Astrocyte (in vitro differentiated cells and primary cell): ENCODE results near the gene PIAS3. TPM values are rescaled to one million over a fixed set of nuclear protein-coding genes. Genes with fewer than 3 reads are reported as not detected.

Experiments used
- DNase-seq: peaks from one replicate; pipeline ENCODE4 v3.0.0-alpha.2; 2010; ENCODE audit warnings: low read depth
- FAIRE-seq: peaks from 2 replicates; lab custom pipeline; 2011; peaks lifted over from hg19 to GRCh38; lab: Jason Lieb, UNC
- H2AFZ ChIP-seq: 2 replicates; pipeline ENCODE4 v1.6.0; 2012; ENCODE audit warnings: low read depth, low read length, inconsistent platforms
- H3K27ac ChIP-seq: 2 replicates; pipeline ENCODE4 v1.5.1; 2011; ENCODE audit warnings: low read depth, low read length, inconsistent platforms
- H3K27me3 ChIP-seq: 2 replicates; pipeline ENCODE4 v1.6.0; 2011; ENCODE audit warnings: low read length, inconsistent platforms; ENCODE audit not compliant: insufficient read depth
- H3K36me3 ChIP-seq: 2 replicates; pipeline ENCODE4 v1.5.1; 2011; ENCODE audit warnings: low read length, inconsistent platforms; ENCODE audit not compliant: insufficient read depth
- H3K4me1 ChIP-seq: 2 replicates; pipeline ENCODE4 v1.5.1; 2011; ENCODE audit warnings: low read length, inconsistent platforms; ENCODE audit not compliant: insufficient read depth
- H3K4me2 ChIP-seq: 2 replicates; pipeline ENCODE4 v1.6.0; 2012; ENCODE audit warnings: low read length, inconsistent platforms
- H3K4me3 ChIP-seq: 2 replicates; pipeline ENCODE4 v1.5.1; 2011; ENCODE audit warnings: low read depth, mild to moderate bottlenecking, low read length, inconsistent platforms; ENCODE audit not compliant: insufficient read depth
- H3K79me2 ChIP-seq: 2 replicates; pipeline ENCODE4 v1.6.0; 2012; ENCODE audit warnings: mild to moderate bottlenecking, low read length, inconsistent platforms; ENCODE audit not compliant: insufficient read depth
- H3K9ac ChIP-seq: 2 replicates; pipeline ENCODE4 v1.6.0; 2012; ENCODE audit warnings: mild to moderate bottlenecking, low read length, inconsistent platforms
- H3K9me3 ChIP-seq: 2 replicates; pipeline ENCODE4 v1.5.1; 2012; ENCODE audit warnings: low read depth, mild to moderate bottlenecking, low read length, inconsistent platforms; ENCODE audit not compliant: insufficient read depth
- H4K20me1 ChIP-seq: 2 replicates; pipeline ENCODE4 v1.6.0; 2012; ENCODE audit warnings: low read length, inconsistent platforms; ENCODE audit not compliant: insufficient read depth
- H3K27ac Mint-ChIP-seq: one replicate; pipeline ENCODE4 v1.8.0; 2021; ENCODE audit warnings: mild to moderate bottlenecking, mixed read lengths; ENCODE audit not compliant: unreplicated experiment
- H3K27me3 Mint-ChIP-seq: one replicate; pipeline ENCODE4 v1.8.0; 2021; ENCODE audit warnings: low read depth, mixed read lengths; ENCODE audit not compliant: unreplicated experiment
- H3K36me3 Mint-ChIP-seq: one replicate; pipeline ENCODE4 v1.8.0; 2021; ENCODE audit warnings: low read depth, mixed read lengths; ENCODE audit not compliant: unreplicated experiment
- H3K4me1 Mint-ChIP-seq: one replicate; pipeline ENCODE4 v1.8.0; 2021; ENCODE audit warnings: low read depth, mixed read lengths; ENCODE audit not compliant: unreplicated experiment
- H3K4me3 Mint-ChIP-seq: one replicate; pipeline ENCODE4 v1.8.0; 2021; ENCODE audit warnings: mild to moderate bottlenecking, moderate library complexity, mixed read lengths; ENCODE audit not compliant: unreplicated experiment
- H3K9me3 Mint-ChIP-seq: one replicate; pipeline ENCODE4 v1.8.0; 2021; ENCODE audit warnings: mild to moderate bottlenecking, mixed read lengths; ENCODE audit not compliant: unreplicated experiment
- CTCF ChIP-seq: IDR thresholded peaks from 2 replicates; pipeline ENCODE4 v1.5.1; 2011; ENCODE audit warnings: low read depth, mild to moderate bottlenecking, inconsistent platforms, low read length, moderate library complexity; ENCODE audit not compliant: insufficient read depth
- EZH2 ChIP-seq: IDR thresholded peaks from 2 replicates; pipeline ENCODE4 v1.6.1; 2012; ENCODE audit warnings: mild to moderate bottlenecking, low read length, inconsistent platforms; ENCODE audit not compliant: insufficient read depth
- total RNA-seq: library from RNA; stranded (reverse); gene quantifications from 2 replicates; pipeline ENCODE4 v1.2.1, GENCODE V29; 2021

Gene PIAS3
- total RNA-seq, 1 donor from 2014 or later: 42.6 TPM

GRCh38 chr1:145871994-145872924 lies 13.4 kb upstream of the PIAS3 start:
- TF ChIP-seq CTCF (no peak), EZH2 (no peak)
- Mint-ChIP-seq H3K4me3 (no peak overlapping the region), H3K27ac (no peak overlapping the region), H3K9me3 (peaks cover 6% of the 10 kb centered on the region), H3K4me1 (no peaks in the 10 kb centered on the region), H3K27me3 (peaks cover 53% of the 10 kb centered on the region), H3K36me3 (peaks cover 2% of the 10 kb centered on the region)
- H2AFZ ChIP-seq: peak overlapping the region; percentile 87
- DNase-seq: peak; percentile 33
- no peaks in the 10 kb centered on the region for H3K36me3 ChIP-seq
- no peaks in the 10 kb centered on the region for H3K79me2 ChIP-seq
- no peak overlapping the region for H3K27ac ChIP-seq
- peak overlapping the region; percentile 77 for H3K9ac ChIP-seq
- peak overlapping the region; percentile 96 for H3K4me2 ChIP-seq
- H3K4me3 ChIP-seq: peak overlapping the region; percentile 47
- FAIRE-seq: no peak
- peaks cover 7% of the 10 kb centered on the region for H3K4me1 ChIP-seq
- H3K27me3 ChIP-seq: peaks cover 2% of the 10 kb centered on the region
- no peaks in the 10 kb centered on the region for H3K9me3 ChIP-seq
- H4K20me1 ChIP-seq: no peaks in the 10 kb centered on the region

GRCh38 chr1:145868232-145868631 lies 9.4 kb upstream of the PIAS3 start:
- peaks cover 3% of the 10 kb centered on the region for H3K9me3 Mint-ChIP-seq
- DNase-seq (no peak), FAIRE-seq (no peak)
- H3K4me1 Mint-ChIP-seq: no peaks in the 10 kb centered on the region
- H3K4me3 ChIP-seq: no peak overlapping the region
- H3K36me3 Mint-ChIP-seq: peaks cover 7% of the 10 kb centered on the region
- no peaks in the 10 kb centered on the region for H3K79me2 ChIP-seq
- H2AFZ ChIP-seq: no peak overlapping the region
- no peak overlapping the region for H3K9ac ChIP-seq
- no peaks in the 10 kb centered on the region for H4K20me1 ChIP-seq
- H3K4me2 ChIP-seq: no peak overlapping the region
- H3K27ac ChIP-seq: no peak overlapping the region
- H3K27ac Mint-ChIP-seq: no peak overlapping the region
- peaks cover 43% of the 10 kb centered on the region for H3K27me3 Mint-ChIP-seq
- no peaks in the 10 kb centered on the region for H3K9me3 ChIP-seq
- no peak for TF ChIP-seq EZH2
- TF ChIP-seq CTCF: no peak
- H3K4me3 Mint-ChIP-seq: no peak overlapping the region
- no peaks in the 10 kb centered on the region for H3K27me3 ChIP-seq
- no peaks in the 10 kb centered on the region for H3K36me3 ChIP-seq
- H3K4me1 ChIP-seq: peaks cover 7% of the 10 kb centered on the region
